Measurements from ENCODE around the gene CHERP. TPM values are rescaled to one million over a fixed set of nuclear protein-coding genes. Genes with fewer than 3 reads are reported as not detected.

CHERP gene
- total and polyA plus RNA-seq, 2 of the 13 experiments (the other 11 are each of a cell fraction or from before 2014, with no cell fraction given): 4.3 to 5.4 TPM

GRCh38 chr19:16542045-16542909 lies at the start of gene CHERP (continued):
- TF ChIP-seq THRA (CRISPR knock-in tag; IDR thresholded peaks at IDR 0.05; ENCODE audit: borderline replicate concordance): peak; percentile 43; the same call in 1 of the 2 replicates
- no peak for TF ChIP-seq ATF5 (CRISPR knock-in tag; IDR thresholded peaks at IDR 0.05; ENCODE audit: low read depth)
- peak; percentile 35; the same call in 1 of the 2 replicates for TF ChIP-seq CBX5 (CRISPR knock-in tag; IDR thresholded peaks at IDR 0.05; ENCODE audit: borderline replicate concordance)
- TF ChIP-seq ZIK1 (CRISPR knock-in tag; IDR thresholded peaks at IDR 0.05; ENCODE audit: borderline replicate concordance, low read depth): no peak
- TF ChIP-seq ZNF225 (CRISPR knock-in tag; IDR thresholded peaks at IDR 0.05): no peak; the same call in 1 of the 2 replicates
- TF ChIP-seq ZNF407 (CRISPR knock-in tag; IDR thresholded peaks at IDR 0.05; ENCODE audit: not compliant biosample characterization): peak; percentile 85
- peak; percentile 52; the same call in 1 of the 2 replicates for TF ChIP-seq ZNF143 (CRISPR knock-in tag; IDR thresholded peaks at IDR 0.05)
- peak; percentile 88 for TF ChIP-seq SP4 (CRISPR knock-in tag; IDR thresholded peaks at IDR 0.05)
- TF ChIP-seq MATR3 (CRISPR knock-in tag; IDR thresholded peaks at IDR 0.05): no peak
- no peak for TF ChIP-seq U2AF1 (optimal IDR thresholded peaks at IDR 0.05; ENCODE audit: low read depth, low read length)
- no peak for TF ChIP-seq ZBTB49 (CRISPR knock-in tag; IDR thresholded peaks at IDR 0.05; ENCODE audit: borderline replicate concordance)
- TF ChIP-seq ELF3 (CRISPR knock-in tag; IDR thresholded peaks at IDR 0.05): peak; percentile 70
- TF ChIP-seq ZNF841 (CRISPR knock-in tag; IDR thresholded peaks at IDR 0.05; ENCODE audit: borderline replicate concordance): no peak
- no peak for TF ChIP-seq ZNF746 (CRISPR knock-in tag; IDR thresholded peaks at IDR 0.05)

All from HepG2 (cell line).